Measurements from ENCODE around the gene GPBP1. TPM values are rescaled to one million over a fixed set of nuclear protein-coding genes. Genes with fewer than 3 reads are reported as not detected.

The GPBP1 gene
- polyA plus RNA-seq = 92.1 TPM
- long read RNA-seq, donor 1, full-length matches to known transcripts = 4 of 4 reads
- long read RNA-seq, donor 1, partial matches to known transcripts = 0 of 4 reads
- long read RNA-seq, donor 1, other reads (novel, unspliced or antisense) = 0 of 4 reads
- long read RNA-seq, donor 2, full-length matches to known transcripts = 5 of 18 reads
- long read RNA-seq, donor 2, partial matches to known transcripts = 13 of 18 reads
- long read RNA-seq, donor 2, other reads (novel, unspliced or antisense) = 0 of 18 reads
- long read RNA-seq, donor 3, full-length matches to known transcripts = 12 of 29 reads
- long read RNA-seq, donor 3, partial matches to known transcripts = 17 of 29 reads
- long read RNA-seq, donor 3, other reads (novel, unspliced or antisense) = 0 of 29 reads
- long read RNA-seq, donor 4 = 0 reads
- long read RNA-seq, donor 5, partial matches to known transcripts = 8 of 10 reads
- long read RNA-seq, donor 5, other reads (novel, unspliced or antisense) = 0 of 10 reads
- long read RNA-seq, donor 6, transcript GPBP1-204 (12 exons, 2,857 nt) = major isoform, 5 of 19 reads
- long read RNA-seq, donor 6, partial matches to known transcripts = 13 of 19 reads
- long read RNA-seq, donor 6, other reads (novel, unspliced or antisense) = 0 of 19 reads
- long read RNA-seq, donor 7, transcript GPBP1-204 (12 exons, 2,857 nt) = major isoform, 5 of 7 reads
- long read RNA-seq, donor 7, partial matches to known transcripts = 0 of 7 reads
- long read RNA-seq, donor 7, other reads (novel, unspliced or antisense) = 0 of 7 reads
- long read RNA-seq, donor 8, full-length matches to known transcripts = 9 of 48 reads
- long read RNA-seq, donor 8, partial matches to known transcripts = 39 of 48 reads
- long read RNA-seq, donor 8, other reads (novel, unspliced or antisense) = 0 of 48 reads
- long read RNA-seq, donor 9, partial matches to known transcripts = 9 of 10 reads
- long read RNA-seq, donor 9, other reads (novel, unspliced or antisense) = 0 of 10 reads
- long read RNA-seq, donor 10, full-length matches to known transcripts = 6 of 16 reads
- long read RNA-seq, donor 10, partial matches to known transcripts = 10 of 16 reads
- long read RNA-seq, donor 10, other reads (novel, unspliced or antisense) = 0 of 16 reads
- long read RNA-seq, donor 11, full-length matches to known transcripts = 7 of 7 reads
- long read RNA-seq, donor 11, partial matches to known transcripts = 0 of 7 reads
- long read RNA-seq, donor 11, other reads (novel, unspliced or antisense) = 0 of 7 reads

GRCh38 chr5:57173319-57174127 lies at the start of gene GPBP1:
GPBP1 (plus strand) TSS chr5:57174059; CDS start chr5:57214131, 40,072 bp downstream.
- no CpG with 5 or more reads among the region's 83 CpGs for WGBS (ENCODE audit: insufficient coverage, low lambda C conversion rate)
- Histone ChIP-seq H3K4me1 (ENCODE audit: control insufficient read depth, insufficient read depth, low read length) (no peaks in the 10 kb centered on the region), H3K27me3 (ENCODE audit: control insufficient read depth, insufficient read depth, low read length) (no peaks in the 10 kb centered on the region), H3K36me3 (ENCODE audit: control insufficient read depth, insufficient read depth, low read length) (no peaks in the 10 kb centered on the region), H3K9me3 (ENCODE audit: control insufficient read depth, low read depth, low read length) (peaks cover 2% of the 10 kb centered on the region), H3K27ac (ENCODE audit: low read length) (peak within 1 kb of the TSS; percentile 99), H3K4me3 (ENCODE audit: low read length) (peak within 1 kb of the TSS; percentile 88)
- DNase-seq = peak; percentile 99

- H3K27me3 ChIP-seq (ENCODE audit: control insufficient read depth, insufficient read depth, low read length) = no peaks in the 10 kb centered on the region
- H3K9me3 ChIP-seq (ENCODE audit: control insufficient read depth, low read depth, low read length) = no peaks in the 10 kb centered on the region
- WGBS (ENCODE audit: insufficient coverage, low lambda C conversion rate) = 88% methylated on average over 1 of the region's 3 CpGs
- H3K36me3 ChIP-seq (ENCODE audit: control insufficient read depth, insufficient read depth, low read length) = no peaks in the 10 kb centered on the region
- H3K4me3 ChIP-seq (ENCODE audit: low read length) = no peak overlapping the region
- peak; percentile 35 to 68 for DNase-seq
- no peaks in the 10 kb centered on the region for H3K4me1 ChIP-seq (ENCODE audit: control insufficient read depth, insufficient read depth, low read length)
- peak overlapping the region; percentile 48 for H3K27ac ChIP-seq (ENCODE audit: low read length)
Observed at GRCh38 chr5:57128325-57128724, 45.5 kb upstream of the GPBP1 start.

DNA sequence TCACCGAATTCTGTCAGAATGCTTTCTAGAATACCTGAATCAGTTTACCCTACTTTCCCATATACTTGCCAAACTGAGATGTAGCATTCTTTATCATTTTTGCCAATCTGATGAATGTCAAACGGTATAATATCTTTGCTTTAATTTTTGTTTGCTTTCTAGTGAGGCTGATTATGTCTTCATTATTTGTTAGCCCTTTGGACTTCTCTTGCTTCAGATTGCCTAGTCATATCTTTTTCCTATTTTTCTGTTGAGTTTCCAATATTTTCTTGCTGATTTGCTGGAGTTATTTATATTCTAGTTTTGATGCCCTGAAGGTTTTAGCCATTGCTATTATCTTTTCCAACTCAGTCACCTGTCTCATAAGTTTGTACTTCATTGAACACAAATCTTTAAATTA lies 40.3 kb upstream of the GPBP1 start:
- Histone ChIP-seq H3K36me3 (ENCODE audit: control insufficient read depth, insufficient read depth, low read length) (no peaks in the 10 kb centered on the region), H3K27ac (ENCODE audit: low read length) (no peak overlapping the region), H3K4me3 (ENCODE audit: low read length) (no peak overlapping the region), H3K9me3 (ENCODE audit: control insufficient read depth, low read depth, low read length) (no peaks in the 10 kb centered on the region), H3K27me3 (ENCODE audit: control insufficient read depth, insufficient read depth, low read length) (no peaks in the 10 kb centered on the region), H3K4me1 (ENCODE audit: control insufficient read depth, insufficient read depth, low read length) (no peaks in the 10 kb centered on the region)
- DNase-seq = no peak
- 65% methylated on average over 2 of the region's 2 CpGs for WGBS (ENCODE audit: insufficient coverage, low lambda C conversion rate)

DNA sequence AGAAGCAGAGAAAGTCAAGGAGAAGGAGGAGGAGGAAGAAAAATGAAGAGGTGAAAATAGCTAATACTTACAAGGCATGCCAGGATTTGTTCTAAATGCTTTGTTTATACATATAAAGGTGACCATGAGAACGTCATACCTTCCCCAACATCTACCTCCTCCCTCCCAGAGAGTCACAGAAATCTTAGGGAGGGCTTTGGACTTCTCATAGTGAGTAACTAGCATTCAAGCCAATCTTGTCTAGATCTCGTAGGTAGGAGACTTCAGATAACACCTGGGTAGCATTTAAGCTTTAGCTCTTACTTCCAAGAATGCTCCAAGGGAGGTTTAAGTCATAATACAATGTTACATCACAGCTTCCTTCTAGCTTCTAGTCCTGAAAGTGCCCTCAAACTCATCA lies 36.5 kb upstream of the GPBP1 start:
- DNase-seq = no peak
- Histone ChIP-seq H3K27ac (ENCODE audit: low read length) (no peak overlapping the region), H3K9me3 (ENCODE audit: control insufficient read depth, low read depth, low read length) (no peaks in the 10 kb centered on the region), H3K4me3 (ENCODE audit: low read length) (no peak overlapping the region), H3K36me3 (ENCODE audit: control insufficient read depth, insufficient read depth, low read length) (no peaks in the 10 kb centered on the region), H3K4me1 (ENCODE audit: control insufficient read depth, insufficient read depth, low read length) (no peaks in the 10 kb centered on the region), H3K27me3 (ENCODE audit: control insufficient read depth, insufficient read depth, low read length) (no peaks in the 10 kb centered on the region)
- no CpG with 5 or more reads among the region's 2 CpGs for WGBS (ENCODE audit: insufficient coverage, low lambda C conversion rate)

DNA sequence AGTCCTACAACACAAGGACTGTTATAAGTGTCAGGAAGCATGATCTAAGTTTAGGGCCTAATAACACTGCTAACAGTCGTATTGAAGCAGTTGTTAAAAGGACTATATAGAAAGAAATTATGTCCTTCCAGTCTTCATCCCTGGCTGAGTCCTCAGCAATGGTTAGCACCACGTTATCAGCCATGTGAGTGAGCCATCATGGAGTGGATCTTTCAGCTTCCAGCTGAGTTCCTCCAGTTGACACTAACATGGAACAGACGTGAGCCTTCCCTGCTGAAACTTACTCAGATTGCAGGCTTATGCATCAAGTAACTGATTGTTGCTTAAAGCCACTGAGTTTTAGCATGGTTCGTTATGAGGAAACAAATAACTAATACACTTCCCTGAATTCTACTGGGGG lies 21.5 kb upstream of the GPBP1 start:
- no peaks in the 10 kb centered on the region for H3K36me3 ChIP-seq (ENCODE audit: control insufficient read depth, insufficient read depth, low read length)
- no peak for DNase-seq
- no peaks in the 10 kb centered on the region for H3K27me3 ChIP-seq (ENCODE audit: control insufficient read depth, insufficient read depth, low read length)
- 83% methylated on average over 1 of the region's 4 CpGs for WGBS (ENCODE audit: insufficient coverage, low lambda C conversion rate)
- no peak overlapping the region for H3K27ac ChIP-seq (ENCODE audit: low read length)
- no peaks in the 10 kb centered on the region for H3K9me3 ChIP-seq (ENCODE audit: control insufficient read depth, low read depth, low read length)
- H3K4me1 ChIP-seq (ENCODE audit: control insufficient read depth, insufficient read depth, low read length) = no peaks in the 10 kb centered on the region
- H3K4me3 ChIP-seq (ENCODE audit: low read length) = no peak overlapping the region

GRCh38 chr5:57155033-57155432 lies 18.8 kb upstream of the GPBP1 start:
- WGBS (ENCODE audit: insufficient coverage, low lambda C conversion rate) = no CpG with 5 or more reads among the region's 2 CpGs
- Histone ChIP-seq H3K27me3 (ENCODE audit: control insufficient read depth, insufficient read depth, low read length) (no peaks in the 10 kb centered on the region), H3K27ac (ENCODE audit: low read length) (no peak overlapping the region)

GRCh38 chr5:57157131-57157530 lies 16.7 kb upstream of the GPBP1 start:
- Histone ChIP-seq H3K9me3 (ENCODE audit: control insufficient read depth, low read depth, low read length) (no peaks in the 10 kb centered on the region), H3K4me3 (ENCODE audit: low read length) (no peak overlapping the region), H3K27ac (ENCODE audit: low read length) (no peak overlapping the region), H3K4me1 (ENCODE audit: control insufficient read depth, insufficient read depth, low read length) (no peaks in the 10 kb centered on the region), H3K27me3 (ENCODE audit: control insufficient read depth, insufficient read depth, low read length) (no peaks in the 10 kb centered on the region), H3K36me3 (ENCODE audit: control insufficient read depth, insufficient read depth, low read length) (no peaks in the 10 kb centered on the region)
- no peak for DNase-seq
- no CpG with 5 or more reads among the region's 2 CpGs for WGBS (ENCODE audit: insufficient coverage, low lambda C conversion rate)

More at GRCh38 chr5:57155033-57155432, 18.8 kb upstream of the GPBP1 start:
- no peaks in the 10 kb centered on the region for H3K4me1 ChIP-seq (ENCODE audit: control insufficient read depth, insufficient read depth, low read length)
- no peaks in the 10 kb centered on the region for H3K36me3 ChIP-seq (ENCODE audit: control insufficient read depth, insufficient read depth, low read length)
- DNase-seq = no peak
- no peaks in the 10 kb centered on the region for H3K9me3 ChIP-seq (ENCODE audit: control insufficient read depth, low read depth, low read length)
- H3K4me3 ChIP-seq (ENCODE audit: low read length) = no peak overlapping the region

GRCh38 chr5:57157666-57158065 lies 16.2 kb upstream of the GPBP1 start:
- Histone ChIP-seq H3K9me3 (ENCODE audit: control insufficient read depth, low read depth, low read length) (no peaks in the 10 kb centered on the region), H3K27ac (ENCODE audit: low read length) (no peak overlapping the region), H3K36me3 (ENCODE audit: control insufficient read depth, insufficient read depth, low read length) (no peaks in the 10 kb centered on the region), H3K4me3 (ENCODE audit: low read length) (no peak overlapping the region), H3K4me1 (ENCODE audit: control insufficient read depth, insufficient read depth, low read length) (no peaks in the 10 kb centered on the region), H3K27me3 (ENCODE audit: control insufficient read depth, insufficient read depth, low read length) (no peaks in the 10 kb centered on the region)
- WGBS (ENCODE audit: insufficient coverage, low lambda C conversion rate) = 100% methylated on average over 5 of the region's 7 CpGs
- DNase-seq = no peak

DNA sequence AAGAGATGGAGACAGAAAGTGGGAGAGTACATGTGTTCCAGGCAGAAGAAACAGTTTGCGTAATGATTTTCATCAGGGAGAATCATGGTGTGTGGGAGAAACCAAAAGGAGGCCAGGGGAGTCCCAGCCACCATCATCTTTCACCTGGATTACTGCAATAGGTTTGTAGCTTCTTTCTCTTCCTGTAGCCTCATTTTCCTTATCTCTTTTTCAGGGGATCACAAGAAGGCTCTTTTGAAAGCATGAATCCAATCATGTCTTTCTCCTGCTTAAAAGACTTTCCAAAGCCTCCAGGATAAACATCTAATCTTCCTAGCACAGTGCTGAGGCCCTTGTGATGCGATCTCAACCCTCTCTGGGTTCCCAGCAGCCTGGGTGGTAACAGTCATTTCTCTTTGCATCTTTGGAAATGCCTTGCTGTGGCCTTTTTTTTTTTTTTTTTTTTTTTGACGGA lies 10.3 kb upstream of the GPBP1 start:
- Histone ChIP-seq H3K27ac (ENCODE audit: low read length) (no peak overlapping the region), H3K9me3 (ENCODE audit: control insufficient read depth, low read depth, low read length) (no peaks in the 10 kb centered on the region), H3K4me1 (ENCODE audit: control insufficient read depth, insufficient read depth, low read length) (no peaks in the 10 kb centered on the region), H3K36me3 (ENCODE audit: control insufficient read depth, insufficient read depth, low read length) (no peaks in the 10 kb centered on the region), H3K27me3 (ENCODE audit: control insufficient read depth, insufficient read depth, low read length) (no peaks in the 10 kb centered on the region), H3K4me3 (ENCODE audit: low read length) (no peak overlapping the region)
- 100% methylated on average over 1 of the region's 3 CpGs for WGBS (ENCODE audit: insufficient coverage, low lambda C conversion rate)
- DNase-seq = no peak

Measured in large intestine (tissue), 12 donors.